ENCODE results near the gene GRM7.

The GRM7 gene

GRCh38 chr3:7739754-7740153 is 878.8 kb downstream of the GRM7 start:
- Histone ChIP-seq H3K18ac (ENCODE audit: low read length) (no peak overlapping the region), H2BK5ac (ENCODE audit: low read depth, low read length, poor library complexity) (no peak overlapping the region), H3K4me1 (ENCODE audit: control insufficient read depth in 1 of 2, insufficient read depth in 2 of 2, low read length in 2 of 2) (no peaks in the 10 kb centered on the region), H3K23ac (ENCODE audit: low read length) (no peak overlapping the region), H3K4ac (ENCODE audit: low read depth, low read length) (no peak overlapping the region), H3K27me3 (ENCODE audit: insufficient read depth, low read length) (no peaks in the 10 kb centered on the region), H3K9me3 (ENCODE audit: insufficient read depth, low read depth, low read length) (no peaks in the 10 kb centered on the region), H2BK120ac (ENCODE audit: insufficient read depth, low read length, poor library complexity) (no peak overlapping the region), H3K36me3 (ENCODE audit: control insufficient read depth in 1 of 2, insufficient read depth in 2 of 2, low read length in 2 of 2) (no peaks in the 10 kb centered on the region), H4K12ac (ENCODE audit: low read depth, low read length) (no peak overlapping the region), H3K79me1 (ENCODE audit: low read length) (no peaks in the 10 kb centered on the region), H2AFZ (ENCODE audit: insufficient read depth, low read length, poor library complexity) (no peak overlapping the region), H2BK12ac (ENCODE audit: low read length) (no peak overlapping the region), H3K79me2 (ENCODE audit: control insufficient read depth, insufficient read depth, low read length, poor library complexity) (no peaks in the 10 kb centered on the region), H3K27ac (ENCODE audit: low read depth, low read length) (no peak overlapping the region), H3K14ac (ENCODE audit: low read length) (no peak overlapping the region), H3K4me2 (ENCODE audit: low read length) (no peak overlapping the region), H4K8ac (ENCODE audit: low read depth, low read length) (no peak overlapping the region), H3K4me3 (ENCODE audit: low read depth, low read length) (no peak overlapping the region), H4K91ac (ENCODE audit: low read depth, low read length) (no peak overlapping the region), H2AK5ac (ENCODE audit: low read length) (no peak overlapping the region), H3K9ac (ENCODE audit: low read length) (no peak overlapping the region)
- WGBS (ENCODE audit: extremely low coverage, insufficient coverage, insufficient read length), result no CpG with 5 or more reads among the region's 2 CpGs
- no peak for DNase-seq

- no peak for DNase-seq
- no peaks in the 10 kb centered on the region for H3K79me1 ChIP-seq (ENCODE audit: low read length)
- H3K4me1 ChIP-seq (ENCODE audit: control insufficient read depth in 1 of 2, insufficient read depth in 2 of 2, low read length in 2 of 2), result no peaks in the 10 kb centered on the region
- H3K4ac ChIP-seq (ENCODE audit: low read depth, low read length), result no peak overlapping the region
- no peak overlapping the region for H3K14ac ChIP-seq (ENCODE audit: low read length)
- no peaks in the 10 kb centered on the region for H3K27me3 ChIP-seq (ENCODE audit: insufficient read depth, low read length)
- no peaks in the 10 kb centered on the region for H3K9me3 ChIP-seq (ENCODE audit: insufficient read depth, low read depth, low read length)
- H2BK5ac ChIP-seq (ENCODE audit: low read depth, low read length, poor library complexity), result no peak overlapping the region
- H2BK120ac ChIP-seq (ENCODE audit: insufficient read depth, low read length, poor library complexity), result no peak overlapping the region
- no peak overlapping the region for H4K12ac ChIP-seq (ENCODE audit: low read depth, low read length)
- no peak overlapping the region for H2AFZ ChIP-seq (ENCODE audit: insufficient read depth, low read length, poor library complexity)
- no peak overlapping the region for H3K9ac ChIP-seq (ENCODE audit: low read length)
- H3K23ac ChIP-seq (ENCODE audit: low read length), result no peak overlapping the region
- H3K79me2 ChIP-seq (ENCODE audit: control insufficient read depth, insufficient read depth, low read length, poor library complexity), result no peaks in the 10 kb centered on the region
- H3K4me3 ChIP-seq (ENCODE audit: low read depth, low read length), result no peak overlapping the region
- no peaks in the 10 kb centered on the region for H3K36me3 ChIP-seq (ENCODE audit: control insufficient read depth in 1 of 2, insufficient read depth in 2 of 2, low read length in 2 of 2)
- no peak overlapping the region for H3K4me2 ChIP-seq (ENCODE audit: low read length)
- no peak overlapping the region for H2AK5ac ChIP-seq (ENCODE audit: low read length)
- no peak overlapping the region for H4K8ac ChIP-seq (ENCODE audit: low read depth, low read length)
- no peak overlapping the region for H3K27ac ChIP-seq (ENCODE audit: low read depth, low read length)
- H2BK12ac ChIP-seq (ENCODE audit: low read length), result no peak overlapping the region
- WGBS (ENCODE audit: extremely low coverage, insufficient coverage, insufficient read length), result no CpG with 5 or more reads among the region's 12 CpGs
- H4K91ac ChIP-seq (ENCODE audit: low read depth, low read length), result no peak overlapping the region
- H3K18ac ChIP-seq (ENCODE audit: low read length), result no peak overlapping the region
These were observed 879.5 kb downstream of the GRM7 start for GRCh38 chr3:7740458-7740857.

DNA sequence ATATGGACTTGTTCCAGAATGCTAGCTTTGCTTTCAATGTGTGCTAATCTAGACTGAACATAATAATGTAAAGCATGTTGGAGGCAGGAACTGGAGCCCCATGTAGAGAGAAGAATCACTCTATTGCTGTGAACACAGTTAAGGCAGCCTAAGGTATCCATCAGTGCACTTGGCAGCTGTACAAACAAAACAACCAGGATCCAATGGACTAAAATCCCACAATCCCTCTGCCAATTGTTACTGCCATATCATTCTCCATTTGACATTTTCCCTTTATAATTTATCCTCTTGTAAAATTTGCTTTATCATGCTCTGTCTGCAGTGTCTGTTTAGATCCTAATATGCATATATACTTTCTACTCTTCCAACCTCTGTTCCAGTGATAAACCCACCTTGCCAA is 883.9 kb downstream of the GRM7 start:
- DNase-seq, result no peak

GRCh38 chr3:7745711-7746110 is 884.8 kb downstream of the GRM7 start:
- Histone ChIP-seq H3K18ac (ENCODE audit: low read length) (no peak overlapping the region), H3K36me3 (ENCODE audit: control insufficient read depth in 1 of 2, insufficient read depth in 2 of 2, low read length in 2 of 2) (no peaks in the 10 kb centered on the region), H3K79me1 (ENCODE audit: low read length) (no peaks in the 10 kb centered on the region), H2AFZ (ENCODE audit: insufficient read depth, low read length, poor library complexity) (no peak overlapping the region), H2BK5ac (ENCODE audit: low read depth, low read length, poor library complexity) (no peak overlapping the region), H4K12ac (ENCODE audit: low read depth, low read length) (no peak overlapping the region), H4K91ac (ENCODE audit: low read depth, low read length) (no peak overlapping the region), H3K27ac (ENCODE audit: low read depth, low read length) (no peak overlapping the region), H3K4ac (ENCODE audit: low read depth, low read length) (no peak overlapping the region), H3K9me3 (ENCODE audit: insufficient read depth, low read depth, low read length) (no peaks in the 10 kb centered on the region), H2AK5ac (ENCODE audit: low read length) (no peak overlapping the region), H3K4me1 (ENCODE audit: control insufficient read depth in 1 of 2, insufficient read depth in 2 of 2, low read length in 2 of 2) (no peaks in the 10 kb centered on the region), H3K4me2 (ENCODE audit: low read length) (no peak overlapping the region), H2BK120ac (ENCODE audit: insufficient read depth, low read length, poor library complexity) (no peak overlapping the region), H4K8ac (ENCODE audit: low read depth, low read length) (no peak overlapping the region), H3K14ac (ENCODE audit: low read length) (no peak overlapping the region), H3K9ac (ENCODE audit: low read length) (no peak overlapping the region), H3K79me2 (ENCODE audit: control insufficient read depth, insufficient read depth, low read length, poor library complexity) (no peaks in the 10 kb centered on the region), H3K23ac (ENCODE audit: low read length) (no peak overlapping the region), H2BK12ac (ENCODE audit: low read length) (no peak overlapping the region), H3K27me3 (ENCODE audit: insufficient read depth, low read length) (no peaks in the 10 kb centered on the region), H3K4me3 (ENCODE audit: low read depth, low read length) (no peak overlapping the region)
- no CpG with 5 or more reads among the region's 1 CpG for WGBS (ENCODE audit: extremely low coverage, insufficient coverage, insufficient read length)
- DNase-seq, result no peak

More for the DNA sequence above, 883.9 kb downstream of the GRM7 start:
- Histone ChIP-seq H3K9ac (ENCODE audit: low read length) (no peak overlapping the region), H2BK12ac (ENCODE audit: low read length) (no peak overlapping the region), H3K79me2 (ENCODE audit: control insufficient read depth, insufficient read depth, low read length, poor library complexity) (no peaks in the 10 kb centered on the region), H2BK5ac (ENCODE audit: low read depth, low read length, poor library complexity) (no peak overlapping the region), H3K23ac (ENCODE audit: low read length) (no peak overlapping the region), H4K91ac (ENCODE audit: low read depth, low read length) (no peak overlapping the region), H3K4me1 (ENCODE audit: control insufficient read depth in 1 of 2, insufficient read depth in 2 of 2, low read length in 2 of 2) (no peaks in the 10 kb centered on the region), H3K27me3 (ENCODE audit: insufficient read depth, low read length) (no peaks in the 10 kb centered on the region), H4K12ac (ENCODE audit: low read depth, low read length) (no peak overlapping the region), H3K14ac (ENCODE audit: low read length) (no peak overlapping the region), H3K18ac (ENCODE audit: low read length) (no peak overlapping the region), H3K27ac (ENCODE audit: low read depth, low read length) (no peak overlapping the region), H3K79me1 (ENCODE audit: low read length) (no peaks in the 10 kb centered on the region), H2BK120ac (ENCODE audit: insufficient read depth, low read length, poor library complexity) (no peak overlapping the region), H2AK5ac (ENCODE audit: low read length) (no peak overlapping the region), H3K4me2 (ENCODE audit: low read length) (no peak overlapping the region), H3K36me3 (ENCODE audit: control insufficient read depth in 1 of 2, insufficient read depth in 2 of 2, low read length in 2 of 2) (no peaks in the 10 kb centered on the region), H3K4me3 (ENCODE audit: low read depth, low read length) (no peak overlapping the region), H3K9me3 (ENCODE audit: insufficient read depth, low read depth, low read length) (no peaks in the 10 kb centered on the region), H2AFZ (ENCODE audit: insufficient read depth, low read length, poor library complexity) (no peak overlapping the region), H4K8ac (ENCODE audit: low read depth, low read length) (no peak overlapping the region), H3K4ac (ENCODE audit: low read depth, low read length) (no peak overlapping the region)
